GM21423 (cell line): Measurements from ENCODE around the gene TMEM140.

Experiments used
- ATAC-seq: cut with Tn5 transposase; IDR thresholded peaks from one replicate; pipeline ENCODE4 v1.9.1; 2021; ENCODE audit warnings: mild to moderate bottlenecking, moderate library complexity; ENCODE audit not compliant: unreplicated experiment

The TMEM140 gene

GRCh38 chr7:135158141-135158655 is 10.3 kb downstream of the TMEM140 start:
- no peak for ATAC-seq

- no peak for ATAC-seq
These were observed 11.0 kb downstream of the TMEM140 start for GRCh38 chr7:135158874-135159273.

GRCh38 chr7:135159359-135160085 is 11.7 kb downstream of the TMEM140 start:
- no peak for ATAC-seq

- ATAC-seq, result peak; percentile 45
These were observed 12.4 kb downstream of the TMEM140 start for GRCh38 chr7:135160098-135160857.

- no peak for ATAC-seq
These were observed 13.2 kb downstream of the TMEM140 start for GRCh38 chr7:135160858-135161653.

- no peak for ATAC-seq
These were observed 13.8 kb downstream of the TMEM140 start for GRCh38 chr7:135161669-135162068.

GRCh38 chr7:135162382-135163001 is 14.6 kb downstream of the TMEM140 start:
- no peak for ATAC-seq

- no peak for ATAC-seq
These were observed 16.6 kb downstream of the TMEM140 start for GRCh38 chr7:135164357-135165061.

GRCh38 chr7:135165862-135166261 is 18.0 kb downstream of the TMEM140 start:
- ATAC-seq, result no peak

GRCh38 chr7:135166338-135166990 is 18.6 kb downstream of the TMEM140 start:
- no peak for ATAC-seq

- ATAC-seq, result no peak
These were observed 19.6 kb downstream of the TMEM140 start for GRCh38 chr7:135167365-135167917.

- no peak for ATAC-seq
These were observed 20.1 kb downstream of the TMEM140 start for GRCh38 chr7:135168001-135168400.

GRCh38 chr7:135168489-135169140 is 20.7 kb downstream of the TMEM140 start:
- ATAC-seq, result no peak

- no peak for ATAC-seq
These were observed 21.5 kb downstream of the TMEM140 start for GRCh38 chr7:135169141-135169963.

- peak; percentile 8 for ATAC-seq
These were observed 22.0 kb downstream of the TMEM140 start for GRCh38 chr7:135169964-135170273.

- peak; percentile 72 for ATAC-seq
These were observed 22.6 kb downstream of the TMEM140 start, which contains the start of gene CYREN for GRCh38 chr7:135170274-135170997. TSS of gene CYREN (minus strand) at chr7:135170707. CDS start at chr7:135168922, 1,785 bp downstream.

- ATAC-seq, result peak; percentile 37
These were observed 23.2 kb downstream of the TMEM140 start for GRCh38 chr7:135170998-135171481.
